ENCODE data around the gene RNF220.

DNA sequence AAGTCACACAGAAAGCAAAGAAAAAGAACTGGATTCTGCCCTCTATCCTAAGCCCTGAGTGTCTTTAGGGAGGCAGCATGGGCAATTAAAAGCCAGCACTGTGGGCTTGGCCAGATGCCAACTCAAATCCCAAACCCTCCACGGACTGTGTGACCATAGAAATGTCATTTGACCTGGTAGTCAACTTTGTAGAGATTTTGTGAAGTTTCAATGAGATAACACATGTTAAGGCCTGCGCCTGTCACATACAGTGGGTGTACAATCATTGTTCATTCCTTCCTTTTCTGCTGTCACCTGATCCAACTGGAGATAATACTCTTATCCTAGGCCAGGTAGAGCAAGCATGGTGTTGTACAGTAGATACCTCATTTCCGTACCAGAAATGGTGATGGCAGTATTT, 215.0 kb downstream of the RNF220 start:
- TF ChIP-seq TAF1 (IDR thresholded peaks at IDR 0.05; ENCODE audit: low read depth) (no peak), EZH2 (IDR thresholded peaks at IDR 0.05; ENCODE audit: borderline replicate concordance, insufficient read depth, low read length, poor library complexity, severe bottlenecking) (no peak), MXI1 (conservative IDR thresholded peaks at IDR 0.05; ENCODE audit: poor library complexity, severe bottlenecking) (no peak)
- TF ChIP-seq, protein P1, sequence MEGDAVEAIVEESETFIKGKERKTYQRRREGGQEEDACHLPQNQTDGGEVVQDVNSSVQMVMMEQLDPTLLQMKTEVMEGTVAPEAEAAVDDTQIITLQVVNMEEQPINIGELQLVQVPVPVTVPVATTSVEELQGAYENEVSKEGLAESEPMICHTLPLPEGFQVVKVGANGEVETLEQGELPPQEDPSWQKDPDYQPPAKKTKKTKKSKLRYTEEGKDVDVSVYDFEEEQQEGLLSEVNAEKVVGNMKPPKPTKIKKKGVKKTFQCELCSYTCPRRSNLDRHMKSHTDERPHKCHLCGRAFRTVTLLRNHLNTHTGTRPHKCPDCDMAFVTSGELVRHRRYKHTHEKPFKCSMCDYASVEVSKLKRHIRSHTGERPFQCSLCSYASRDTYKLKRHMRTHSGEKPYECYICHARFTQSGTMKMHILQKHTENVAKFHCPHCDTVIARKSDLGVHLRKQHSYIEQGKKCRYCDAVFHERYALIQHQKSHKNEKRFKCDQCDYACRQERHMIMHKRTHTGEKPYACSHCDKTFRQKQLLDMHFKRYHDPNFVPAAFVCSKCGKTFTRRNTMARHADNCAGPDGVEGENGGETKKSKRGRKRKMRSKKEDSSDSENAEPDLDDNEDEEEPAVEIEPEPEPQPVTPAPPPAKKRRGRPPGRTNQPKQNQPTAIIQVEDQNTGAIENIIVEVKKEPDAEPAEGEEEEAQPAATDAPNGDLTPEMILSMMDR (IDR thresholded peaks at IDR 0.05; ENCODE audit: poor library complexity, severe bottlenecking), result no peak
- TF ChIP-seq, protein P2, sequence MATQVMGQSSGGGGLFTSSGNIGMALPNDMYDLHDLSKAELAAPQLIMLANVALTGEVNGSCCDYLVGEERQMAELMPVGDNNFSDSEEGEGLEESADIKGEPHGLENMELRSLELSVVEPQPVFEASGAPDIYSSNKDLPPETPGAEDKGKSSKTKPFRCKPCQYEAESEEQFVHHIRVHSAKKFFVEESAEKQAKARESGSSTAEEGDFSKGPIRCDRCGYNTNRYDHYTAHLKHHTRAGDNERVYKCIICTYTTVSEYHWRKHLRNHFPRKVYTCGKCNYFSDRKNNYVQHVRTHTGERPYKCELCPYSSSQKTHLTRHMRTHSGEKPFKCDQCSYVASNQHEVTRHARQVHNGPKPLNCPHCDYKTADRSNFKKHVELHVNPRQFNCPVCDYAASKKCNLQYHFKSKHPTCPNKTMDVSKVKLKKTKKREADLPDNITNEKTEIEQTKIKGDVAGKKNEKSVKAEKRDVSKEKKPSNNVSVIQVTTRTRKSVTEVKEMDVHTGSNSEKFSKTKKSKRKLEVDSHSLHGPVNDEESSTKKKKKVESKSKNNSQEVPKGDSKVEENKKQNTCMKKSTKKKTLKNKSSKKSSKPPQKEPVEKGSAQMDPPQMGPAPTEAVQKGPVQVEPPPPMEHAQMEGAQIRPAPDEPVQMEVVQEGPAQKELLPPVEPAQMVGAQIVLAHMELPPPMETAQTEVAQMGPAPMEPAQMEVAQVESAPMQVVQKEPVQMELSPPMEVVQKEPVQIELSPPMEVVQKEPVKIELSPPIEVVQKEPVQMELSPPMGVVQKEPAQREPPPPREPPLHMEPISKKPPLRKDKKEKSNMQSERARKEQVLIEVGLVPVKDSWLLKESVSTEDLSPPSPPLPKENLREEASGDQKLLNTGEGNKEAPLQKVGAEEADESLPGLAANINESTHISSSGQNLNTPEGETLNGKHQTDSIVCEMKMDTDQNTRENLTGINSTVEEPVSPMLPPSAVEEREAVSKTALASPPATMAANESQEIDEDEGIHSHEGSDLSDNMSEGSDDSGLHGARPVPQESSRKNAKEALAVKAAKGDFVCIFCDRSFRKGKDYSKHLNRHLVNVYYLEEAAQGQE (IDR thresholded peaks at IDR 0.05; ENCODE audit: borderline replicate concordance), result no peak
